ENCODE results near the gene IGFBP3. TPM values are rescaled to one million over a fixed set of nuclear protein-coding genes. Genes with fewer than 3 reads are reported as not detected.

The IGFBP3 gene
- total RNA-seq, 1 experiment from 2014 or later: 4.1 TPM

DNA sequence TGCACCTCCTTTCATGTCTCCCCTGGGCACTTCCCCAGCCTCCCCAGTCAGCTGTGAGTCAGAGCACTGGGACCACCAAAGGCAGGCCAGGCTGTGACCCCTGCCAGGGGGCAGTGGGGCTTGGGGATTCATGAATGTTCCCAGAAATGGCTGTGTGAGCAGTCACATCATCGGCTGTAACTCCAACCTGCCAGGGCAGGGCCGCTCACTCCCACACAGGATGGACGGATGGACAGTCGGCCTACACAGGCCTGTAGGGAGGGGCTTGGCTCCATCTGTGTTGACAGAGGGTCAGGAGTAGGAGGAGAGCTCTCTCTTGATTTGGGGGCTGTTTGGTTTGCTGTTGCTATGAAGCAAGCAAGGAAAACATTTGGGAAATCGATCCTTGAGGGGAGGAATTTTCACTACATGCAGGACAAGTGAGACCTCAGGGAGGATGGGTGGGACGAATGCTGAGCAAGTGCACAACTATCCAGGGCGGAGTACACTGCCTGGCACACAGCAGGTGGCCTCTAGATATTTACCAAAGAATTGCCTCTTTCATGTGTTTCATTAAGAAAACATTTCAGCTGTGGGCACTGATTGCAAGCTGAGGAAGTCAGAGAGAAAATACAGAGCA lies 35.7 kb downstream of the IGFBP3 start (continued):
- TF ChIP-seq, protein P1, sequence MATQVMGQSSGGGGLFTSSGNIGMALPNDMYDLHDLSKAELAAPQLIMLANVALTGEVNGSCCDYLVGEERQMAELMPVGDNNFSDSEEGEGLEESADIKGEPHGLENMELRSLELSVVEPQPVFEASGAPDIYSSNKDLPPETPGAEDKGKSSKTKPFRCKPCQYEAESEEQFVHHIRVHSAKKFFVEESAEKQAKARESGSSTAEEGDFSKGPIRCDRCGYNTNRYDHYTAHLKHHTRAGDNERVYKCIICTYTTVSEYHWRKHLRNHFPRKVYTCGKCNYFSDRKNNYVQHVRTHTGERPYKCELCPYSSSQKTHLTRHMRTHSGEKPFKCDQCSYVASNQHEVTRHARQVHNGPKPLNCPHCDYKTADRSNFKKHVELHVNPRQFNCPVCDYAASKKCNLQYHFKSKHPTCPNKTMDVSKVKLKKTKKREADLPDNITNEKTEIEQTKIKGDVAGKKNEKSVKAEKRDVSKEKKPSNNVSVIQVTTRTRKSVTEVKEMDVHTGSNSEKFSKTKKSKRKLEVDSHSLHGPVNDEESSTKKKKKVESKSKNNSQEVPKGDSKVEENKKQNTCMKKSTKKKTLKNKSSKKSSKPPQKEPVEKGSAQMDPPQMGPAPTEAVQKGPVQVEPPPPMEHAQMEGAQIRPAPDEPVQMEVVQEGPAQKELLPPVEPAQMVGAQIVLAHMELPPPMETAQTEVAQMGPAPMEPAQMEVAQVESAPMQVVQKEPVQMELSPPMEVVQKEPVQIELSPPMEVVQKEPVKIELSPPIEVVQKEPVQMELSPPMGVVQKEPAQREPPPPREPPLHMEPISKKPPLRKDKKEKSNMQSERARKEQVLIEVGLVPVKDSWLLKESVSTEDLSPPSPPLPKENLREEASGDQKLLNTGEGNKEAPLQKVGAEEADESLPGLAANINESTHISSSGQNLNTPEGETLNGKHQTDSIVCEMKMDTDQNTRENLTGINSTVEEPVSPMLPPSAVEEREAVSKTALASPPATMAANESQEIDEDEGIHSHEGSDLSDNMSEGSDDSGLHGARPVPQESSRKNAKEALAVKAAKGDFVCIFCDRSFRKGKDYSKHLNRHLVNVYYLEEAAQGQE (IDR thresholded peaks at IDR 0.05; ENCODE audit: low read depth): no peak
- no peak for TF ChIP-seq EGR1 (IDR thresholded peaks at IDR 0.05; ENCODE audit: low read depth)

DNA sequence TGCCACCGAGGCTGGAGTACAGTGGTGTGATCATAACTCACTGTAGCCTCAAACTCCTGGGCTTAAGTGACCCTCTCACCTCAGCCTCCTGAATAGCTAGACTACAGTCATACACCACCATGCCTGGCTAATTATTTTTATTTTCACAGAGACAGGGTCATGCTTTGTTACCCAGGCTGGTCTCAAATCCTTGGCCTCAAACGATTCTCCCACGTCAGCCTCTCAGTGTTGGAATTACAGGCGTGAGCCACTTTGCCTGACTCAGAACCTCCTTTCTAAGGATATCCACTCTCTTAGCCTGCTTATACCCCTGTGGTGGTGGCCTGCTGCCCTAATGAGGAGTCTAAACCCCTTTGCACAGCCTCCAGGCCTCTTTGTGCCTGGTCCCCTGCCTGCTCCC lies 36.9 kb downstream of the IGFBP3 start:
- no peak overlapping the region for H3K4me2 ChIP-seq (ENCODE audit: low read length)
- no peak overlapping the region for H2AFZ ChIP-seq (ENCODE audit: low read depth, low read length, poor library complexity, severe bottlenecking)
- peaks cover 12 to 16% of the 10 kb centered on the region in 2 experiments for H3K4me1 ChIP-seq (ENCODE audit: control insufficient read depth in 1 of 2, insufficient read depth in 2 of 2, low read length in 2 of 2)
- RAD21 ChIA-PET (ENCODE audit: low non-redundant PET in 1 of 2, low total read pairs in 2 of 2, uncharacterized antibody in 2 of 2, unreplicated experiment in 2 of 2): no interaction called here
- no peak overlapping the region for H3K9ac ChIP-seq (ENCODE audit: low read length)
- ATAC-seq (no peak), DNase-seq (ENCODE audit: low read depth, low spot score) (no peak)
- H3K27me3 ChIP-seq (ENCODE audit: insufficient read depth, low read length): no peaks in the 10 kb centered on the region
- H3K9me2 ChIP-seq (ENCODE audit: insufficient read depth): no peaks in the 10 kb centered on the region
- H3K27ac ChIP-seq (ENCODE audit: low read depth, low read length): no peak overlapping the region
- no TSS peak for BruUV-seq (replicated peaks)
- no peaks in the 10 kb centered on the region for H4K20me1 ChIP-seq (ENCODE audit: insufficient read depth)
- H3K79me2 ChIP-seq (ENCODE audit: insufficient read depth, low read length): no peaks in the 10 kb centered on the region
- H3K36me3 ChIP-seq (ENCODE audit: control insufficient read depth in 1 of 2, insufficient read depth in 2 of 2, low read length in 2 of 2): no peaks in the 10 kb centered on the region
- intact Hi-C loops (cut with micrococcal nuclease): no loop called here
- H3K9me3 ChIP-seq (ENCODE audit: control insufficient read depth in 1 of 2, insufficient read depth in 1 of 2, low read depth in 1 of 2, low read length in 2 of 2): no peaks in the 10 kb centered on the region
- POLR2A ChIA-PET: no interaction called here
- CTCF ChIA-PET: no interaction called here
- TF ChIP-seq, protein P2, sequence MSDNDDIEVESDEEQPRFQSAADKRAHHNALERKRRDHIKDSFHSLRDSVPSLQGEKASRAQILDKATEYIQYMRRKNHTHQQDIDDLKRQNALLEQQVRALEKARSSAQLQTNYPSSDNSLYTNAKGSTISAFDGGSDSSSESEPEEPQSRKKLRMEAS (IDR thresholded peaks at IDR 0.05): no peak
- TF ChIP-seq YY1 (IDR thresholded peaks at IDR 0.05; ENCODE audit: extremely low read depth, insufficient replicate concordance, low read depth, low read length) (no peak), ZFX (IDR thresholded peaks at IDR 0.05) (no peak), SRF (IDR thresholded peaks at IDR 0.05; ENCODE audit: low read depth) (no peak), EGR1 (IDR thresholded peaks at IDR 0.05; ENCODE audit: low read depth) (no peak), SP1 (IDR thresholded peaks at IDR 0.05; ENCODE audit: low read depth) (no peak), JUND (IDR thresholded peaks at IDR 0.05) (no peak), EZH2phosphoT487 (IDR thresholded peaks at IDR 0.05; ENCODE audit: borderline replicate concordance) (no peak), POLR2A (IDR thresholded peaks at IDR 0.05; ENCODE audit: borderline replicate concordance, extremely low read depth, insufficient read depth, insufficient read length) (no peak), TCF7L2 (IDR thresholded peaks at IDR 0.05; ENCODE audit: borderline replicate concordance, extremely low read depth, insufficient read depth, insufficient read length) (no peak), SIN3A (IDR thresholded peaks at IDR 0.05; ENCODE audit: low read depth) (no peak)
- TF ChIP-seq, protein P1 (IDR thresholded peaks at IDR 0.05; ENCODE audit: low read depth): no peak
- TF ChIP-seq, protein P3, sequence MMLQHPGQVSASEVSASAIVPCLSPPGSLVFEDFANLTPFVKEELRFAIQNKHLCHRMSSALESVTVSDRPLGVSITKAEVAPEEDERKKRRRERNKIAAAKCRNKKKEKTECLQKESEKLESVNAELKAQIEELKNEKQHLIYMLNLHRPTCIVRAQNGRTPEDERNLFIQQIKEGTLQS (IDR thresholded peaks at IDR 0.05): no peak
- H3K4me3 ChIP-seq (replicated peaks in 1 of 2; ENCODE audit: low read depth in 1 of 2, low read length in 2 of 2): no peak overlapping the region

Measured in HCT116 (cell line).